NCI-H1092 treated with DMSO at 0.1 percent for 48 hours (cell line): Measurements from ENCODE around the gene OPN1SW.

Source experiments
- DNase-seq: peaks from one replicate; lab custom pipeline; 2025; lab: John Stamatoyannopoulos, UW

Gene OPN1SW

GRCh38 chr7:128757203-128757602 lies 18.4 kb downstream of the OPN1SW start:
- no peak for DNase-seq

GRCh38 chr7:128755819-128756476 lies 19.6 kb downstream of the OPN1SW start:
- peak; percentile 80 for DNase-seq

GRCh38 chr7:128755075-128755818 lies 20.3 kb downstream of the OPN1SW start:
- peak; percentile 72 for DNase-seq

GRCh38 chr7:128752251-128752650 lies 23.3 kb downstream of the OPN1SW start:
- DNase-seq, result no peak

GRCh38 chr7:128747327-128748079 lies 28.1 kb downstream of the OPN1SW start:
- no peak for DNase-seq

GRCh38 chr7:128745706-128746105 lies 29.9 kb downstream of the OPN1SW start:
- DNase-seq, result no peak

- no peak for DNase-seq
These were observed 31.2 kb downstream of the OPN1SW start for GRCh38 chr7:128744366-128744905.

- no peak for DNase-seq
These were observed 32.4 kb downstream of the OPN1SW start for GRCh38 chr7:128743112-128743772.

- DNase-seq, result no peak
These were observed 33.4 kb downstream of the OPN1SW start for GRCh38 chr7:128742206-128742605.

GRCh38 chr7:128741491-128741890 lies 34.1 kb downstream of the OPN1SW start:
- no peak for DNase-seq

- no peak for DNase-seq
These were observed 34.6 kb downstream of the OPN1SW start for GRCh38 chr7:128740996-128741395.

- no peak for DNase-seq
These were observed 35.5 kb downstream of the OPN1SW start for GRCh38 chr7:128739990-128740682.

- DNase-seq, result peak; percentile 97
These were observed 36.3 kb downstream of the OPN1SW start, which contains the start of gene CALU for GRCh38 chr7:128739048-128739962. TSS of gene CALU (plus strand) at chr7:128739359. CDS start at chr7:128748584, 9,225 bp downstream.

- DNase-seq, result no peak
These were observed 37.0 kb downstream of the OPN1SW start for GRCh38 chr7:128738570-128739047.

GRCh38 chr7:128737867-128738385 lies 37.7 kb downstream of the OPN1SW start:
- DNase-seq, result no peak

GRCh38 chr7:128737441-128737840 lies 38.2 kb downstream of the OPN1SW start:
- DNase-seq, result no peak

- no peak for DNase-seq
These were observed 40.2 kb downstream of the OPN1SW start for GRCh38 chr7:128735436-128735835.

GRCh38 chr7:128734890-128735289 lies 40.7 kb downstream of the OPN1SW start:
- no peak for DNase-seq

- no peak for DNase-seq
These were observed 42.3 kb downstream of the OPN1SW start for GRCh38 chr7:128733278-128733645.
